ENCODE data around the gene DCDC2B. TPM values are rescaled to one million over a fixed set of nuclear protein-coding genes. Genes with fewer than 3 reads are reported as not detected.

DCDC2B gene
- polyA plus RNA-seq, 1 experiment, result not detected

DNA sequence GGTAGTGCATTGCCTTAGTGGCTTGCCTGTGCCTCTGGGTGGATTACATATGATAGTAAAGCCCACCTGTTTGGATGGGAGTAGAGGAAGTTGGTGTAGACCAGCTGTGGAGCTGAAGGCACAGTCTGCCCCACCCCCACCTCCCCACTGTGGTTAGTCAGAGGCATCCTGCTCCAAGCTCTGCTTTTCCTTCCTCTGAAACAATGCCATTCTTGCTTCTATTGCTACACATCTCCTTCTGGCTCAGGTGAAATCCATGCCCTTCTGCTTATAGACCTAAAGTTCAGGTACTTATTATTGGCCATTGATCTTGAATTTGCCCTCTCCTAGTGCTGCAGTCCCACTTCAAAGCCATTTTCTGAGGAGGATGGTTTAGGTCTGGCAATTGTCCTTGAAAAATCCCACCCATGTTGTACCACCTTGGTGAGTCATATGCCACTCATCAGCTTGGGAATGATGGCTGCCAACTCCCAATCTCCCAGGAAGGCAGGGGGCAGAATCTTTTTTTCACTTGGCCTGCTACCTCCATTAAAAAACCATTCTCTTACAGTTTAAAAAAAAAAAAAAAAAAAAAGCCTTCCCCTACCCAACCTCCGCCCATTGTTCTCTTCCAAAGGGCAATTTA is 36.2 kb upstream of the DCDC2B start:
- ChIA-PET POLR2A (interaction anchor here (0.6 kb wide), 1 partner anchor 151 kb away, joined by 3 read pairs; no protein-coding TSS in a partner anchor), CTCF (no interaction called here)
- no peak overlapping the region for H3K4me3 ChIP-seq (ENCODE audit: low read depth, low read length)
- no peak for TF ChIP-seq CTCF (IDR thresholded peaks at IDR 0.05; ENCODE audit: low read depth, low read length)
- H3K9me3 ChIP-seq (ENCODE audit: control insufficient read depth, insufficient read depth, low read length), result no peaks in the 10 kb centered on the region
- DNase-seq (ENCODE audit: low read depth, low spot score), result no peak
- no peaks in the 10 kb centered on the region for H3K27me3 ChIP-seq (ENCODE audit: control insufficient read depth, insufficient read depth, low read length)
- peak overlapping the region; percentile 34 for H3K27ac ChIP-seq (ENCODE audit: low read depth, low read length)

- H3K9me3 ChIP-seq (ENCODE audit: control insufficient read depth, insufficient read depth, low read length), result no peaks in the 10 kb centered on the region; the same call in 1 of the 2 replicates
- DNase-seq (ENCODE audit: low read depth, low spot score), result no peak
Observed at GRCh38 chr1:32178380-32179192, 30.3 kb upstream of the DCDC2B start.

GRCh38 chr1:32179193-32179442 is 29.8 kb upstream of the DCDC2B start:
- POLR2A ChIA-PET, result interaction anchor here (0.7 to 2.6 kb wide), 13 partner anchors 18 to 157 kb away, joined by 3 to 19 read pairs (median 7); partner anchors contain the start of genes CCDC28B, IQCC, KPNA6 and MARCKSL1
- CTCF ChIA-PET, result no interaction called here
- H3K9me3 ChIP-seq (ENCODE audit: control insufficient read depth, insufficient read depth, low read length), result no peaks in the 10 kb centered on the region; the same call in 1 of the 2 replicates
- H3K4me3 ChIP-seq (ENCODE audit: low read depth, low read length), result peak overlapping the region; percentile 81
- H3K27me3 ChIP-seq (ENCODE audit: control insufficient read depth, insufficient read depth, low read length), result no peaks in the 10 kb centered on the region
- no peak for TF ChIP-seq CTCF (IDR thresholded peaks at IDR 0.05; ENCODE audit: low read depth, low read length)
- peak overlapping the region; percentile 58 for H3K27ac ChIP-seq (ENCODE audit: low read depth, low read length)
- DNase-seq (ENCODE audit: low read depth, low spot score), result no peak

More at GRCh38 chr1:32178380-32179192, 30.3 kb upstream of the DCDC2B start:
- Histone ChIP-seq H3K4me3 (ENCODE audit: low read depth, low read length) (no peak overlapping the region), H3K27ac (ENCODE audit: low read depth, low read length) (peak overlapping the region; percentile 58), H3K27me3 (ENCODE audit: control insufficient read depth, insufficient read depth, low read length) (no peaks in the 10 kb centered on the region)
- TF ChIP-seq CTCF (IDR thresholded peaks at IDR 0.05; ENCODE audit: low read depth, low read length), result no peak
- POLR2A ChIA-PET, result interaction anchor here (0.7 to 2.6 kb wide), 13 partner anchors 17 to 157 kb away, joined by 3 to 19 read pairs (median 7); partner anchors contain the start of genes CCDC28B, IQCC, KPNA6 and MARCKSL1
- CTCF ChIA-PET, result no interaction called here

GRCh38 chr1:32179443-32180185 is 29.3 kb upstream of the DCDC2B start, which contains the start of gene TXLNA:
TXLNA (plus strand) TSS chr1:32179675; CDS start chr1:32180346, 671 bp downstream.
- ChIA-PET POLR2A (interaction anchor here (0.5 to 2.6 kb wide), 16 partner anchors 18 to 156 kb away, joined by 3 to 19 read pairs (median 6); partner anchors contain the start of genes CCDC28B, IQCC, KPNA6 and MARCKSL1), CTCF (interaction anchor here (0.6 kb wide), 1 partner anchor 159 kb away, joined by 6 read pairs; no protein-coding TSS in a partner anchor)
- H3K27ac ChIP-seq (ENCODE audit: low read depth, low read length), result peak within 1 kb of the TSS; percentile 97
- no peaks in the 10 kb centered on the region for H3K27me3 ChIP-seq (ENCODE audit: control insufficient read depth, insufficient read depth, low read length)
- peak; percentile 68 for DNase-seq (ENCODE audit: low read depth, low spot score)
- peak within 1 kb of the TSS; percentile 81 for H3K4me3 ChIP-seq (ENCODE audit: low read depth, low read length)
- no peak for TF ChIP-seq CTCF (IDR thresholded peaks at IDR 0.05; ENCODE audit: low read depth, low read length)
- no peaks in the 10 kb centered on the region; the same call in 1 of the 2 replicates for H3K9me3 ChIP-seq (ENCODE audit: control insufficient read depth, insufficient read depth, low read length)
